K562 (cell line): ENCODE data around the gene ATP5MC3. TPM values are rescaled to one million over a fixed set of nuclear protein-coding genes. Genes with fewer than 3 reads are reported as not detected.

Experiments
- ATAC-seq: fragments of 200-7000 bp; cut with Tn5 transposase; 3 replicates; pipeline ENCODE4 v1.9.1; 2020; ENCODE audit warnings: moderate library complexity
- BruUV-seq: library from RNA; stranded (reverse); fragments of 400-500 nt; replicated peaks from 2 replicates; lab custom pipeline; 2021; lab: Mats Ljungman, UMichigan
- CTCF ChIA-PET: fragments of 300-600 bp; formaldehyde crosslinking; extraction: SDS; loops from one replicate; lab custom pipeline; 2021; ENCODE audit warnings: low intra/inter-chr PET ratio; lab: Yijun Ruan, JAX
- POLR2A ChIA-PET: fragments of 300-600, 350-650 bp; sonication (Branson Sonifier 250); formaldehyde crosslinking; extraction: SDS; loops from one replicate; lab custom pipeline; 2021; ENCODE audit warnings: antibody characterized with exemption, inconsistent platforms; lab: Yijun Ruan, JAX
- DNase-seq, 4 experiments: peaks; one replicate each; pipeline versions ENCODE4 v3.0.0 to v3.0.0-alpha.2; 2011 to 2018; ENCODE audit warnings: low spot score in 3 of 4, mixed read lengths in 3 of 4; ENCODE audit errors: extremely low read depth in 1 of 4
- FAIRE-seq: peaks from 2 replicates; lab custom pipeline; 2011; peaks lifted over from hg19 to GRCh38; lab: Jason Lieb, UNC
- H2AFZ ChIP-seq: 2 replicates; pipeline ENCODE4 v1.6.0; 2011; ENCODE audit warnings: low read depth, low read length, control low read depth, inconsistent platforms
- H3K27ac ChIP-seq: fragments of 200-600 bp; 3 replicates; pipeline ENCODE4 v1.8.0; 2011; ENCODE audit warnings: low read depth, mild to moderate bottlenecking, control low read depth, inconsistent platforms, low read length, moderate library complexity, mixed read lengths; ENCODE audit errors: extremely low read depth
- H3K27me3 ChIP-seq, 2 experiments: fragments of 300-600 bp in 1 of 2; 2 replicates in 1 of 2; 3 replicates in 1 of 2; pipeline versions ENCODE4 v1.6.0 to v1.8.0; 2011; ENCODE audit warnings: inconsistent platforms in 2 of 2, low read length in 2 of 2, mild to moderate bottlenecking in 1 of 2, mixed read lengths in 1 of 2, moderate library complexity in 1 of 2; ENCODE audit not compliant: control insufficient read depth in 2 of 2, insufficient read depth in 2 of 2
- H3K36me3 ChIP-seq: fragments of 300-600 bp; 3 replicates; pipeline ENCODE4 v1.8.0; 2011; ENCODE audit warnings: mild to moderate bottlenecking, low read length, inconsistent platforms; ENCODE audit not compliant: control insufficient read depth, insufficient read depth
- H3K4me1 ChIP-seq, 2 experiments: fragments of 200-600 bp in 1 of 2; replicated peaks in 1 of 2; 2 replicates in 1 of 2; 3 replicates in 1 of 2; pipeline versions ENCODE4 v1.5.1 to v1.8.0; 2011; ENCODE audit warnings: inconsistent platforms in 2 of 2, low read length in 2 of 2, mild to moderate bottlenecking in 1 of 2, mixed read lengths in 1 of 2, moderate library complexity in 1 of 2; ENCODE audit not compliant: control insufficient read depth in 2 of 2, insufficient read depth in 2 of 2
- H3K4me2 ChIP-seq: 2 replicates; pipeline ENCODE4 v1.6.1; 2011; ENCODE audit warnings: low read length, control low read depth, inconsistent platforms, mixed read lengths; ENCODE audit not compliant: insufficient read depth
- H3K4me3 ChIP-seq: fragments of 200-600 bp; sonication (generic), shearing (Covaris generic); 2 replicates; pipeline ENCODE4 v1.5.1; 2016; ENCODE audit warnings: control low read depth, inconsistent platforms
- H3K79me2 ChIP-seq: fragments of 200-600 bp; 3 replicates; pipeline ENCODE4 v1.8.0; 2011; ENCODE audit warnings: low read length, inconsistent platforms; ENCODE audit not compliant: control insufficient read depth, insufficient read depth
- H3K9ac ChIP-seq, 2 experiments: 2 replicates each; pipeline versions ENCODE4 v1.6.0 to v1.6.1; 2011; ENCODE audit warnings: low read depth in 2 of 2, low read length in 2 of 2, control low read depth in 1 of 2, inconsistent platforms in 1 of 2, mild to moderate bottlenecking in 1 of 2, mixed read lengths in 1 of 2; ENCODE audit not compliant: insufficient read depth in 1 of 2
- H3K9me1 ChIP-seq: one replicate; pipeline ENCODE4 v1.6.0; 2011; ENCODE audit warnings: inconsistent platforms, mild to moderate bottlenecking, low read length, moderate library complexity; ENCODE audit not compliant: control insufficient read depth, insufficient read depth
- H3K9me3 ChIP-seq: replicated peaks from 2 replicates; pipeline ENCODE4 v1.5.1; 2011; ENCODE audit warnings: low read depth, low read length, inconsistent platforms; ENCODE audit not compliant: control insufficient read depth, insufficient read depth
- H4K20me1 ChIP-seq: replicated peaks from 2 replicates; pipeline ENCODE4 v1.6.1; 2011; ENCODE audit warnings: low read length, inconsistent platforms, mixed read lengths; ENCODE audit not compliant: control insufficient read depth, insufficient read depth
- CHAMP1 ChIP-seq: fragments of 450-650 bp; IDR thresholded peaks from 2 replicates; pipeline ENCODE4 v1.6.1; 2016; ENCODE audit warnings: mild to moderate bottlenecking
- CTCF ChIP-seq, 3 experiments: IDR thresholded peaks in 2 of 3; conservative IDR thresholded peaks in 1 of 3; 2 replicates each; pipeline ENCODE4 v1.5.1; 2011 to 2012; ENCODE audit warnings: low read length in 3 of 3, mild to moderate bottlenecking in 3 of 3, control low read depth in 2 of 3, improper control_type of control experiment in 1 of 3, inconsistent platforms in 1 of 3, low read depth in 1 of 3, mixed read lengths in 1 of 3, moderate library complexity in 1 of 3; ENCODE audit not compliant: insufficient read depth in 2 of 3
- HCFC1 ChIP-seq: IDR thresholded peaks from 2 replicates; pipeline ENCODE4 v1.6.1; 2012; ENCODE audit warnings: low read depth, low read length, improper control_type of control experiment
- NCOA6 ChIP-seq: fragments of 450-650 bp; IDR thresholded peaks from 2 replicates; pipeline ENCODE4 v1.6.1; 2017; ENCODE audit warnings: mild to moderate bottlenecking
- ZBTB1 ChIP-seq: sonication (generic); formaldehyde crosslinking; IDR thresholded peaks from 2 replicates; pipeline ENCODE4 v1.8.1; 2023; ENCODE audit warnings: missing genetic modification reagents, low read depth, mild to moderate bottlenecking, borderline replicate concordance
- ZNF184 ChIP-seq: sonication (generic); formaldehyde crosslinking; IDR thresholded peaks from 2 replicates; pipeline ENCODE4 v1.5.0; 2020; ENCODE audit warnings: missing genetic modification reagents
- WGBS: fragments of 100-300 bp; shearing (Covaris generic); methylation state at CpG from one replicate; pipeline ENCODE4 v1.1.6; 2016; ENCODE audit warnings: low coverage, mixed read lengths; ENCODE audit not compliant: insufficient coverage; ENCODE audit errors: missing lambda C conversion rate; 5-methylcytosine and 5-hydroxymethylcytosine counted together
- in situ Hi-C: fragments of 300-500 bp; cut with MboI; formaldehyde crosslinking; loops from 4 replicates; pipeline ENCODE4 v1.15.0; 2018; ENCODE audit warnings: inconsistent platforms, mixed read lengths
- intact Hi-C: fragments of 100-400 bp; cut with micrococcal nuclease; formaldehyde crosslinking; loops from 2 replicates; pipeline ENCODE4 v1.14.2; 2022
- polyA plus RNA-seq, 8 experiments: library from polyadenylated mRNA; depleted of rRNA in 4 of 8; stranded (reverse) in 5 of 8; unstranded in 3 of 8; fragments of >200 nt; fragmentation: Nextera tagmentation in 2 of 8; fragmentation: Illumina TruSeq in 1 of 8; extraction: Ambion mirVana in 2 of 8; extraction: Trizol in 1 of 8; gene quantifications; 2 replicates each; pipeline versions ENCODE4 v1.2.1 to v1.2.3, GENCODE V29; 2011 to 2014; ENCODE audit warnings: inconsistent platforms in 1 of 8, missing spikeins in 1 of 8
- total RNA-seq, 7 experiments: library from RNA; depleted of rRNA in 6 of 7; stranded (reverse); fragments of >200 nt in 6 of 7; fragmentation: Illumina TruSeq in 2 of 7; extraction: Trizol in 2 of 7; gene quantifications; 2 replicates each; pipeline versions ENCODE4 v1.2.1 to v1.2.3, GENCODE V29; 2011 to 2021; ENCODE audit warnings: low replicate concordance in 1 of 7
- TF ChIP-seq, protein P1 (sequence below), 2 experiments: fragments of 450-650 bp; formaldehyde crosslinking in 1 of 2; IDR thresholded peaks; 2 replicates each; pipeline versions ENCODE4 v1.4.0 to v1.6.1; 2014 to 2020; ENCODE audit warnings: mild to moderate bottlenecking in 2 of 2, borderline replicate concordance in 1 of 2, low read depth in 1 of 2

Gene ATP5MC3
- total and polyA plus RNA-seq, 9 of the 15 experiments (the other 6 are each of a cell fraction or from before 2014, with no cell fraction given), result 423 to 2,565 (median 1,012) TPM

GRCh38 chr2:175187378-175187777 is 5.9 kb upstream of the ATP5MC3 start:
- ChIA-PET POLR2A (no interaction called here), CTCF (interaction anchor here (1.2 kb wide), 1 partner anchor 157 kb away, joined by 4 read pairs; no protein-coding TSS in a partner anchor)
- no peaks in the 10 kb centered on the region for H3K4me1 ChIP-seq
- H3K9me3 ChIP-seq, result no peaks in the 10 kb centered on the region
- in situ Hi-C loops, result no loop called here
- 29% methylated on average over 1 of the region's 1 CpG for WGBS
- H3K4me2 ChIP-seq, result no peak overlapping the region
- H3K9ac ChIP-seq, result no peak overlapping the region
- H4K20me1 ChIP-seq, result no peaks in the 10 kb centered on the region
- no peaks in the 10 kb centered on the region for H3K36me3 ChIP-seq
- no peak overlapping the region for H2AFZ ChIP-seq
- no peaks in the 10 kb centered on the region for H3K9me1 ChIP-seq
- ATAC-seq, result peak; percentile 96
- BruUV-seq, result no TSS peak
- FAIRE-seq, result peak; percentile 82
- no peak overlapping the region for H3K4me3 ChIP-seq
- DNase-seq, result peak in 2 of 4 experiments; percentile 43 to 57
- no peaks in the 10 kb centered on the region for H3K79me2 ChIP-seq
- no peak overlapping the region for H3K27ac ChIP-seq
- H3K27me3 ChIP-seq, result no peaks in the 10 kb centered on the region
- intact Hi-C loops, result loop anchor here (2.0 kb wide), 2 partner anchors 77 to 151 kb away; no protein-coding TSS in a partner anchor
- no peak for TF ChIP-seq HCFC1
- 0 out of 2 replicates have a peak, but pooled peaks have one; percentile 43 for TF ChIP-seq CHAMP1
- TF ChIP-seq, protein P1, sequence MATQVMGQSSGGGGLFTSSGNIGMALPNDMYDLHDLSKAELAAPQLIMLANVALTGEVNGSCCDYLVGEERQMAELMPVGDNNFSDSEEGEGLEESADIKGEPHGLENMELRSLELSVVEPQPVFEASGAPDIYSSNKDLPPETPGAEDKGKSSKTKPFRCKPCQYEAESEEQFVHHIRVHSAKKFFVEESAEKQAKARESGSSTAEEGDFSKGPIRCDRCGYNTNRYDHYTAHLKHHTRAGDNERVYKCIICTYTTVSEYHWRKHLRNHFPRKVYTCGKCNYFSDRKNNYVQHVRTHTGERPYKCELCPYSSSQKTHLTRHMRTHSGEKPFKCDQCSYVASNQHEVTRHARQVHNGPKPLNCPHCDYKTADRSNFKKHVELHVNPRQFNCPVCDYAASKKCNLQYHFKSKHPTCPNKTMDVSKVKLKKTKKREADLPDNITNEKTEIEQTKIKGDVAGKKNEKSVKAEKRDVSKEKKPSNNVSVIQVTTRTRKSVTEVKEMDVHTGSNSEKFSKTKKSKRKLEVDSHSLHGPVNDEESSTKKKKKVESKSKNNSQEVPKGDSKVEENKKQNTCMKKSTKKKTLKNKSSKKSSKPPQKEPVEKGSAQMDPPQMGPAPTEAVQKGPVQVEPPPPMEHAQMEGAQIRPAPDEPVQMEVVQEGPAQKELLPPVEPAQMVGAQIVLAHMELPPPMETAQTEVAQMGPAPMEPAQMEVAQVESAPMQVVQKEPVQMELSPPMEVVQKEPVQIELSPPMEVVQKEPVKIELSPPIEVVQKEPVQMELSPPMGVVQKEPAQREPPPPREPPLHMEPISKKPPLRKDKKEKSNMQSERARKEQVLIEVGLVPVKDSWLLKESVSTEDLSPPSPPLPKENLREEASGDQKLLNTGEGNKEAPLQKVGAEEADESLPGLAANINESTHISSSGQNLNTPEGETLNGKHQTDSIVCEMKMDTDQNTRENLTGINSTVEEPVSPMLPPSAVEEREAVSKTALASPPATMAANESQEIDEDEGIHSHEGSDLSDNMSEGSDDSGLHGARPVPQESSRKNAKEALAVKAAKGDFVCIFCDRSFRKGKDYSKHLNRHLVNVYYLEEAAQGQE (IDR thresholded peaks at IDR 0.05; ENCODE audit: borderline replicate concordance), result peak; percentile 18; the same call in 1 of the 2 replicates
- TF ChIP-seq, protein P1 (CRISPR knock-in tag; IDR thresholded peaks at IDR 0.05; ENCODE audit: low read depth), result no peak
- TF ChIP-seq NCOA6, result no peak
- no peak for TF ChIP-seq ZNF184 (CRISPR knock-in tag)
- TF ChIP-seq ZBTB1 (CRISPR knock-in tag), result no peak
- TF ChIP-seq CTCF (IDR thresholded peaks at IDR 0.05 in 2 of 3, conservative IDR thresholded peaks at IDR 0.05 in 1 of 3; ENCODE audit: insufficient read depth in 2 of 3, low read depth in 1 of 3, low read length in 3 of 3), result peak; percentile 51 to 74 (median 65)
